ENCODE data around the gene SGPL1. TPM values are rescaled to one million over a fixed set of nuclear protein-coding genes. Genes with fewer than 3 reads are reported as not detected.

SGPL1 gene
- total RNA-seq, 2 experiments from 2014 or later, result 15.1 to 16.9 TPM

DNA sequence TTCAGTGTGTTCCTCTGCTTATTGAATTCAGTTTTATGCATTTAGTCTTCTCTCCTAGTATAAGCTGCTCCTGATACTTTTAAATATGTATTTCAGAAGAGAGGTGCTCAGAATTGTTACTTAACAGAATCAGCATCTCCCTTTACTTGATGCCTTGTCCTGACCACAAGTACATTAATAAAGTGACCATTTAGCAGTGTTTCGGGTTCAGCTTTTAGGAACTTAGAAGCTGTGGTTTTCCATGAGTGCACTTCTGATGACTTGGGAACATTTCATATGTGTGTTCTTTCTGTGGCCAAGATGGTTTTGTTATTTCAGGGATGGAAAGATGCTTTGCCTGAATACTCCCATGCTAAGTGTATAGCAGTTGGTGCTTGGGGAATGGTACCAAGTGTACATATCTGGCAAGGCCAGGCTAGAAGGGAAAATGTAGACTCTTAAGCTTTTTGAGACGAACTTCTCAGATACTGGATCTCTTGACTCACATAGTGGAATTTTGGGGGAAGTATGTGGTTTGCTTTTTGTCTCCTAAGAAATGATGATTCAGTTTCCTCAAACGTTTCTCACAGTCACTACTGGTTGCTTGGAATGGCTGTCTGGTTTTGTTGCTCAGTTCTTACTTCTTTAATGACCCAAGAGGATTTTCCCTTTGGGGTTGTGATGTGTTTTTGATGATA, 17.2 kb downstream of the SGPL1 start:
- H3K4me3 ChIP-seq (ENCODE audit: low read length), result no peak overlapping the region
- CTCF ChIA-PET, result interaction anchor here (0.6 kb wide), 1 partner anchor 183 kb away, joined by 3 read pairs; no protein-coding TSS in a partner anchor
- Mint-ChIP-seq H3K36me3 (ENCODE audit: low read depth) (peaks cover 69% of the 10 kb centered on the region), H3K4me1 (ENCODE audit: low read depth) (peaks cover 27% of the 10 kb centered on the region), H3K27ac (no peak overlapping the region), H3K27me3 (no peaks in the 10 kb centered on the region), H3K4me3 (no peak overlapping the region), H3K9me3 (no peaks in the 10 kb centered on the region)
- no peak overlapping the region for H3K27ac ChIP-seq (ENCODE audit: low read depth in 1 of 2, low read length in 2 of 2)
- H3K9me3 ChIP-seq (ENCODE audit: control insufficient read depth in 1 of 2, insufficient read depth in 1 of 2, low read length in 2 of 2), result peaks cover 0 to 5% of the 10 kb centered on the region in 2 experiments
- peaks cover 15% of the 10 kb centered on the region for H3K36me3 ChIP-seq (ENCODE audit: insufficient read depth, low read length)
- H3K27me3 ChIP-seq (ENCODE audit: control insufficient read depth in 1 of 2, insufficient read depth in 2 of 2, low read length in 2 of 2), result no peaks in the 10 kb centered on the region
- no peak for TF ChIP-seq CTCF (IDR thresholded peaks at IDR 0.05)
- no peaks in the 10 kb centered on the region for H3K4me1 ChIP-seq (ENCODE audit: insufficient read depth, low read length)
- intact Hi-C loops (cut with DNase I, micrococcal nuclease), result no loop called here
- ATAC-seq (ENCODE audit: poor library complexity), result no peak
- POLR2A ChIA-PET, result no interaction called here
- DNase-seq, result peak in 2 of 14 experiments; percentile 47 to 57

GRCh38 chr10:70833601-70834000, 17.9 kb downstream of the SGPL1 start:
- peaks cover 0 to 5% of the 10 kb centered on the region in 2 experiments for H3K9me3 ChIP-seq (ENCODE audit: control insufficient read depth in 1 of 2, insufficient read depth in 1 of 2, low read length in 2 of 2)
- no peak for ATAC-seq (ENCODE audit: poor library complexity)
- Mint-ChIP-seq H3K4me3 (no peak overlapping the region), H3K27me3 (no peaks in the 10 kb centered on the region), H3K27ac (no peak overlapping the region), H3K9me3 (no peaks in the 10 kb centered on the region), H3K36me3 (ENCODE audit: low read depth) (peaks cover 72% of the 10 kb centered on the region), H3K4me1 (ENCODE audit: low read depth) (peaks cover 32% of the 10 kb centered on the region)
- intact Hi-C loops (cut with DNase I, micrococcal nuclease), result no loop called here
- no peak overlapping the region for H3K27ac ChIP-seq (ENCODE audit: low read depth in 1 of 2, low read length in 2 of 2)
- no peak for DNase-seq
- H3K4me1 ChIP-seq (ENCODE audit: insufficient read depth, low read length), result no peaks in the 10 kb centered on the region
- ChIA-PET CTCF (interaction anchor here (0.6 kb wide), 1 partner anchor 182 kb away, joined by 3 read pairs; no protein-coding TSS in a partner anchor), POLR2A (no interaction called here)
- H3K4me3 ChIP-seq (ENCODE audit: low read length), result no peak overlapping the region
- no peaks in the 10 kb centered on the region for H3K27me3 ChIP-seq (ENCODE audit: control insufficient read depth in 1 of 2, insufficient read depth in 2 of 2, low read length in 2 of 2)
- H3K36me3 ChIP-seq (ENCODE audit: insufficient read depth, low read length), result peaks cover 15% of the 10 kb centered on the region
- no peak for TF ChIP-seq CTCF (IDR thresholded peaks at IDR 0.05)

- no peak for ATAC-seq (ENCODE audit: poor library complexity)
- Histone ChIP-seq H3K9me3 (ENCODE audit: control insufficient read depth in 1 of 2, insufficient read depth in 1 of 2, low read length in 2 of 2) (peaks cover 0 to 5% of the 10 kb centered on the region in 2 experiments), H3K27ac (ENCODE audit: low read depth in 1 of 2, low read length in 2 of 2) (no peak overlapping the region), H3K36me3 (ENCODE audit: insufficient read depth, low read length) (peaks cover 15% of the 10 kb centered on the region), H3K27me3 (ENCODE audit: control insufficient read depth in 1 of 2, insufficient read depth in 2 of 2, low read length in 2 of 2) (no peaks in the 10 kb centered on the region), H3K4me3 (ENCODE audit: low read length) (no peak overlapping the region), H3K4me1 (ENCODE audit: insufficient read depth, low read length) (no peaks in the 10 kb centered on the region)
- H3K4me3 Mint-ChIP-seq, result no peak overlapping the region
- H3K36me3 Mint-ChIP-seq (ENCODE audit: low read depth), result peaks cover 72% of the 10 kb centered on the region
- no peak overlapping the region for H3K27ac Mint-ChIP-seq
- TF ChIP-seq CTCF (IDR thresholded peaks at IDR 0.05), result no peak
- no peaks in the 10 kb centered on the region for H3K9me3 Mint-ChIP-seq
- intact Hi-C loops (cut with DNase I, micrococcal nuclease), result no loop called here
- peaks cover 32% of the 10 kb centered on the region for H3K4me1 Mint-ChIP-seq (ENCODE audit: low read depth)
- ChIA-PET POLR2A (no interaction called here), CTCF (no interaction called here)
- no peaks in the 10 kb centered on the region for H3K27me3 Mint-ChIP-seq
- no peak for DNase-seq
Observed at GRCh38 chr10:70834021-70834420, 18.3 kb downstream of the SGPL1 start.
